Hepatocyte (in vitro differentiated cells): ENCODE results near the gene ATP5MC2.

ENCODE experiments used
- CTCF ChIP-seq: fragments of 200-600 bp; sonication (generic); IDR thresholded peaks from 2 replicates; pipeline ENCODE4 v1.5.1; 2016; ENCODE audit warnings: antibody characterized with exemption, mild to moderate bottlenecking; ENCODE audit not compliant: poor library complexity
- EZH2 ChIP-seq: fragments of 200-600 bp; sonication (generic); IDR thresholded peaks from 2 replicates; pipeline ENCODE4 v1.6.1; 2016; ENCODE audit warnings: antibody characterized with exemption, mild to moderate bottlenecking, borderline replicate concordance
- EZH2phosphoT487 ChIP-seq: fragments of 200-600 bp; sonication (generic); IDR thresholded peaks from one replicate; pipeline ENCODE4 v1.6.1; 2018; ENCODE audit warnings: antibody characterized with exemption, mild to moderate bottlenecking, low read depth, moderate library complexity; ENCODE audit not compliant: unreplicated experiment, severe bottlenecking

DNA sequence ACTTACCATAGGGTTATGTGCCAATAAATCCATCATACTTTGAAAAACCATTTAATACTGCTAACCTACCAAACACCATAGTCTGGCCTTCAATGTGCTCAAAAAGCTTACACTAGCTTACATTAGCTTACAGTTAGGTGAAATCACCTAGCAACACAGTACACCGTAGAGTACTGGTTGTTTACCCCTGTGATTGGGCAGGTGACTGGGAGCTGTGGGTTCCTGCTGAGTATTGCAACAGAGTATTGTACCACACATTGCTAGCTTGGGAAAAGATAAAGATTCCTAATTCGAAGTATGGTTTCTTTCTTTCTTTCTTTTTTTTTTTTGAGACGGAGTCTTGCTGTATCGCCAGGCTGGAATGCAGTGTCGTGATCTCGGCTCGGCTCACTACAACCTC is 5.6 kb downstream of the ATP5MC2 start:
- TF ChIP-seq CTCF (no peak), EZH2 (no peak), EZH2phosphoT487 (no peak)
